GM21825 (cell line): Measurements from ENCODE around the gene CFAP300.

ENCODE experiments used
- ATAC-seq: cut with Tn5 transposase; IDR thresholded peaks from one replicate; pipeline ENCODE4 v1.9.1; 2021; ENCODE audit warnings: mild to moderate bottlenecking, moderate library complexity; ENCODE audit not compliant: unreplicated experiment

Gene CFAP300

GRCh38 chr11:102071497-102072472 is 24.5 kb downstream of the CFAP300 start:
- ATAC-seq: no peak

- no peak for ATAC-seq
Measured at GRCh38 chr11:102073253-102073652, 26.0 kb downstream of the CFAP300 start.

DNA sequence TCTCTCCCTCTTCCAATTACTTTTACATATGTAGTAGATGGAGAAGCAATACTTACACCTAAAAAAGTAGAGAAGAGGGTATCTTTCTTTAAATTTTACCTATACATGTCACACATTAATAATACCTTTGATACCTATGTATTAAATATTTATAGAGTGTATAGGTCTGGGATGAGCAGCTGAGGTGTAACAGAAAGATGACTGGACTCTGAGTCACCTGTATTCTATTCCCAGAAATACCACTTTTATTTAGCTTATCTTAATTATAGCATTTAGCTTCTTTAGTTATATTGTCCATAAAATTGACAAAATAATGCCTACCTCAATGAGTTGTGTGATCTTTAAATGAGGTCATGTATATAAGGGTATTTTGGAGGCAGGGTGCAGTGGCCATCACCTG is 32.4 kb downstream of the CFAP300 start:
- no peak for ATAC-seq

DNA sequence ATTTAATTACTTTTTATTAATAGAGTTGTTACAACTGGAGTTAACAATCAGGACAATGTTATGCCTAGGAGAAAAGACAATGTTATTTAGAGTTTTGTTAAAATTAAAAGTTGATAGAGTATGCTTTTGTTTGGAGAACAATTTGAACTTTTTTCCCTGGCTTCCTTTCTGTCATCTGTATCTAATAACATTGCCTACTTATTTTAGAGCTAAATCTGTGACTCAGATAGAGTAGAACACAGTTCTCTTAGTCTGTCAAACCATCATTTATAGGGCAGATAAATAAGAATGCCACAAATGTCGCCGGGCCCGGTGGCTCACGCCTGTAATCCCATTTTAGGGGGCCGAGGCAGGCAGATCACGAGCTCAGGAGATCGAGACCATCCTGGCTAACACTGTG is 34.1 kb downstream of the CFAP300 start:
- ATAC-seq: no peak

GRCh38 chr11:102085864-102086551 is 38.8 kb downstream of the CFAP300 start:
- no peak for ATAC-seq

- ATAC-seq: no peak
Measured at GRCh38 chr11:102097186-102097585, 49.9 kb downstream of the CFAP300 start.

DNA sequence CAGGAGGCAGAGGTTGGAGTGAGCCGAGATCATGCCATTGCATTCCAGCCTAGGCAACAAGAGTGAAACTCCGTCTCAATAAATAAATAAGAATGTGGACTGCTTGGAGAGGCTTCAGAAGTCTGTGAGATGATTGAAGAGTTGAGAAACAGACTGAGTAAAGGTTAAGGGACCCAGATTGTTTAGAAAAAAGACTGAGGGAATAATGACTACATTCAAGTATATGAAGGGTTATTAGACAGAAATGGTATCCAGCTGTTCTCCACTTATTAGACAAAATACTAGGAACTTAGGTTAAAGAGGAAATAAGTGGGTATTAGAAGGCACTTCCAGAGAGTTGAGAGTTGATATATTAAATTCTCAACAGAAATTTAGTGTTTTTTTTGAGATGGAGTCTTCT is 52.5 kb downstream of the CFAP300 start:
- no peak for ATAC-seq

- no peak for ATAC-seq
Measured at GRCh38 chr11:102108734-102109440, 61.6 kb downstream of the CFAP300 start.

- peak; percentile 94 for ATAC-seq
Measured at GRCh38 chr11:102109896-102110760, 62.9 kb downstream of the CFAP300 start, which contains the start of gene YAP1. YAP1 (plus strand) TSS chr11:102110447; CDS start chr11:102110849, 402 bp downstream.

DNA sequence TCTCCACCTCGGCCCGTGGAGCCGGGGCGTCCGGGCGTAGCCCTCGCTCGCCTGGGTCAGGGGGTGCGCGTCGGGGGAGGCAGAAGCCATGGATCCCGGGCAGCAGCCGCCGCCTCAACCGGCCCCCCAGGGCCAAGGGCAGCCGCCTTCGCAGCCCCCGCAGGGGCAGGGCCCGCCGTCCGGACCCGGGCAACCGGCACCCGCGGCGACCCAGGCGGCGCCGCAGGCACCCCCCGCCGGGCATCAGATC is 63.4 kb downstream of the CFAP300 start:
- ATAC-seq: peak; percentile 27

GRCh38 chr11:102111011-102111786 is 64.0 kb downstream of the CFAP300 start:
- no peak for ATAC-seq

DNA sequence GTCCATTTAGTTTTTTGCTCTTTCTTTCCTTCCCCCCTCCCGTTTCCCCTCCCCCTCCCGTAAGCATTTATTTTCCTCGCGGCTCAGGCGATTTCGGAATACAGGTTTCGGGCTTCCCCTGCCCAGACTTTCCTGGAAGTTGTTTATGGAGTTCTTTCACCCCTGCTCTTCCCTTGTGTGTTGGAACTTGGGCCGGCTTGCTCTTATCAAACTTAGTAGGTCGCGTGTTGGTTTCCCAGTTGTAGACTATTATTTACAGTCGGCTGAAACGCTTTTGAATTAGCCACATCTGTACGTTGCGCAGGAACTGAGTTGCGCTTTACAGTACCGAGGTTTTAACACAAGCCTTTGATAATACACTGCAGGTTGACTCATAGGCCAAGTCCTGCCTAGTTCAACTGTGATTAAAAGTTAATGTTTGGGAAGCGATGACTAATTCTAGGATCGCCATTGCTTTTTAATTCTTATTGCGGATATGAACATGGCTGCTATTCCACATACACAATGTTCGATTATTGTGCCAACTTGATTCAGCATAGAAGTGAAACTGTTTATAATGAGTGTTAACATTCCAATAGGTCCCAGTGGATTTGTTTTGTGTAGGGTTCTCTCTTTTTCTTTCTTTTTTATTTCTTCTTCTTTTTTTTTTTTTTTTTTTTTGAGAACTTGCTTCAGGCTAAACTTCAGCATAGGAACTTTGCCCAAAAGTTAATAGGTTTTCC is 64.7 kb downstream of the CFAP300 start:
- no peak for ATAC-seq

DNA sequence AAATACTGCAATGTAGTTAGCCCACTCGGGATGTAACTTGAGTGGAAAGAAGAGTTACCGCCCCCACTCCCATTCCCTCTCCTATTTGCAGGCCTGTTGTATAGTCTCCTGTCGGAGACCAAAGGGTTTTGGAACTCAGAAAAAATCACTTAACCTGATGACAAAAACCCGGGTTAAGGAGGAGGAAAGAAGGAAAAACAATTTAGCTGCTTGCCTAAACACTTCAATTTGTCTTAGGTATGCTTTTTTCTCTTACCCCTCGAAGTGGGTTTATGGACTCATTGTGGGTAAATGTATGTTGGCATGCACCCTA is 65.2 kb downstream of the CFAP300 start:
- ATAC-seq: no peak

GRCh38 chr11:102114032-102114431 is 66.8 kb downstream of the CFAP300 start:
- ATAC-seq: no peak

DNA sequence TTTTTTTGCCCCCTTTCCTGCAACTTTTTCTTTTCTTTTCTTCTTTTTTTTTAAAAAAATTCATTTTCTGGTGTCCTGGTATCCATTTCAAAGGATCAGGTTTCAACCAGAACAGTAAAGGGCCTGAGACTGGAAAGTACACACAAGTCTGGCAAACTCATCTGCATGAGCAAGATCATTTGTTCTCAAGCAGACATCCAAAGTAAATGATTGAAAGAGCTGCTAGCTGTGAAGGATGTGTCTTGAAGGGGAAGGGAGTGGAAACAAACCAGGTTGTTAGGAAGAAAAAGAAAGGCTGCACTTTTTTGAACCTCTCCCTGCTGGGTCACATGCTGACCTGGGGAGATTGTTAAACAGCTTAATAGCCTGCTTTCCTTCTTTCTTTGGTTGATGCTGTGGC is 68.3 kb downstream of the CFAP300 start:
- no peak for ATAC-seq

DNA sequence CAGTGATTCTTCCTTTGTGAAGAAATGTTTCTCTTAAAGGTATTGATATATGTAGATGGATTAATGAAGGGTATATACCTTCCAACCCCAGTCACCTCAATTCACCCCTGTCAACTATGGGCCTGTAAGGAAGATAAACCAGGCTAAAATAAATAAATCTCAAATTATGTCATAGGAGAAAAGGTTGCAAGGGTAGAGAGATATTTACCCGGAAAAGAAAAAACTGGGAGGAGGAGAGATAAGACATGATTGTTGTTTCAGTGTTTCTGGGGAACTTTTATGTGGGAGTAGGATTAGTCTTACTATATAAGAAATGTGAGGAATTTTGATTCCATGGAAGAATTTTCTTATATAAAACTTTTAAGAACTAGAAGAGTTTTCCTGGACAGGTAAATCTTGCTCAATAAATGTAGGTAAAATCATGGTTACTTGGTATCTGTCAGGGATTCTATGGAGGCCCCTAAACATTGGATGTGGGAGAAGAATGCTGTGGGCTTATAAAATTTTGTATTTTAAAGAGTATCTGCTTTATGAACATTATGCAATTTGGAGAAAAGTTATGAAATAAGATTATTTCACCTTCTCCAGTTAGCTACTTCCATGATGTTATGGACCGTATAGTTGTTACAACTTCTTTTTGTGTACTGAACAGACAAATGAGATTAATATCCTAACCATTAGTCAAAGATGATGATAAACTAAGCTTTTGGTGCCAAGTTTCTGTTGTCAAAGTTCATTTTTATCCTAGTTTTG is 69.4 kb downstream of the CFAP300 start:
- no peak for ATAC-seq

- no peak for ATAC-seq
Measured at GRCh38 chr11:102117472-102118113, 70.4 kb downstream of the CFAP300 start.

DNA sequence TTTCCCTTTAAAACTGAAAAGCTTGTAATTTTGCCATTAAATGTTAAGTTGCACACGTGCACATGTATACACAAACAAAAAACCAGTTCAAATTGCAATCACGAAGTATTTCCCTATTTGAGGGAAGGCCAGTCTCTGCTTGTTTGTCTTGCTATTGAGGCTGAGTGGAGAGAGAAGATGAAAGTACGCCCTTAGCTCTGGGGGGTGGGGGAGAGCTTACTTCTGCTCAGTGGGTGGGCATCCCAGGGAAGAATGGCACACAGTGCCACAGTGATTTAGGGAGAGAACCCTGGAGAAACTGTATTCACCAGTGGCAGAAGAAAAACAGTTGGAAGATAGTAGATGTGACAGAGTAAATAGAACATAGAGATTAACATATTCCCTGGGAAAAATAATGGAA is 71.7 kb downstream of the CFAP300 start:
- ATAC-seq: no peak
